Measurements from ENCODE around the gene LYSET.
"Not testable (repeated sequence)": the region's sequence is repeated elsewhere in the genome, so short reads cannot be mapped to it uniquely, and the experiment has no call there.

The LYSET gene

DNA sequence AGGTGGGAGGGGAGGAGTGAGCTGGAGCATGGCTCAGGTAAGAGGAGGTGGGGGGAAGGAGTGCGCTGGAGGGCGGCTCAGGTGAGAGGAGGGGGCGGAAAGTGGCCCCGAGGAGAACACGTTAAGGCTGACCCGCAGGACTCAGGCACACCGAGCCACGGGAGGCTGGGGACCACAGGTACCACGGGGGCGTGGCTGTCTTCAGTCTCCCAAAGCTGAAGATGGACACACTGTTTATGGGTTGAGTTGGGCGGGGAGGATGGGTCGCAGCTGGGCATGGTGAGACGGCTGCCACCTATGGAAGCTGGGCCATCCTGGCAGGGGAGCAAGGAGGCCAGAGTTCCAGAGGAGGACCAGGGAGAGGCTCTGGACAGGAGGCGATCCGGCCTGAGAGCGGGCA, 45.4 kb downstream of the LYSET start:
- DNase-seq, result no peak

DNA sequence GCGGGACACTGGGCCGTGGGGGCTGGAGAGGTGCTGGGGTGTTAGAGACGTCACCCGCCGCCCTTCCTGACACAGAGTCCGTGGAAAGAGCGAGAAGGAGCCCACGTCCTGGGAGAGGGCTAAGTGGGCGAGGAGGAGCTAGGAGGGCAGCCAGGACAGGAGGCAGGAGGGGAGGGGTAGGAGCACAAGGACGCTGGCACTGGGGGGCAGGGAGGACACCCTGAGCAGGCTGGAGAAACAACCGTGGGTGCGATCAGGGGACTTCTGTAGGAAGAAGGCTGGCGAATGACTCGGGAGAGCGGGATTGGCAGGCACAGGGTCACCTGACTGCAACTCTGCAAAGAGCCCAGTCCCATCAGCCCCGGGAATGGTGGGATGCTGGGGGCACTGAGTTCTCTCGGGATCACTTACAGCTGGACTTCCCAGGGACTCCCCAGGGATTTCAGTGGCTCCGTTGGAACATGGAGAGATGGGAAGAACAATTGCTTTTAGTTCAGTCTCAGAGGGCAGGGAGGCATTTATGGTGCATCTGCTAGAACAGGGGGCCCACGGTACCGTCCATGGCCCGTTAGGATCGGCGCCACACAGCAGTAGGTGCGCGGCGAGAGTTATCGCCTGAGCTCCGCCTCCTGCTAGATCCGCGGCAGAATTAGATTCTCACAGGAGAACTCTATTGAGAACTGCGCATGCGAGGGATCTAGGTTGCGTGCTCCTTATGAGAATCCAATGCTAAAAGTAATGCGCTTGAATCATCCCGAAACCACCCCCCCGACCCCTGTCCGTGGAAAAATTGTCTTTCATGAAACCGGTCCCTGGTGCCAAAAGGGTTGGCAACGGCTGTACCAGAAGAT, 46.2 kb downstream of the LYSET start:
- no peak for DNase-seq

DNA sequence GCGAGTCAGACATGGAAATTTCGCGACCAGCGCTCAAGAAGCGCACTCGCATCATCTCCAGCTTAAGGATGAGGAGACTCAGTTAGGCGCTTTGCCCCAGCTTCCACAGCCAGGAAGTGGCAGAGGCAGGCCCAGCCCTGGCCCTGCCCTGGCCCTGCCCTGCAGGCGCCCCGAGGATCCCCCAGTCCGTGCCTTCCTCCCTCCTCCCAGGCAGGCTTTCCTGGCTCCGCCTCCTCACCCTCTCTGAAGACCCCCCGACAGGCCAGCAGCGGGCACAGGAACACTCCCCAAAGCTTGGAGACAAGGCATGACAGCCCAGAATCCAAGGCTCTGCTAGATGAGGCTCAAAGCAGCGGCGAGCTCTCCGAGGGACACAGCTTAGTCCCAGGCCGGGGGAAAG, 47.0 kb downstream of the LYSET start:
- no peak for DNase-seq

DNA sequence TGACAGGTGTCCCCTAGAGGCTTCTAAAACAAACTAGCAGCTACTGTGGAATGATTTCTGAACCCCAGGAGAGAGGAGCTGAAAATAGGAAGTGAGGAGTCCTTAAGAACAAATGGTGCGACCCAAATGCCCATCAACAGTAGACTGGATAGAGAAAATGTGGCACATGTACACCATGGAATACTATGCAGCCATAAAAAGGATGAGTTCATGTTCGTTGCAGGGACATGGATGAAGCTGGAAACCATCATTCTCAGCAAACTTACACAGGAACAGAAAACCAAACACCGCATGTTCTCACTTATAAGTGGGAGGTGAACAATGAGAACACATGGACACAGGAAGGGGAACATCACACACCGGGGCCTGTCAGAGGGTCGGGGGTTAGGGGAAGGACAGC, 48.0 kb downstream of the LYSET start:
- not testable (repeated sequence) for DNase-seq

DNA sequence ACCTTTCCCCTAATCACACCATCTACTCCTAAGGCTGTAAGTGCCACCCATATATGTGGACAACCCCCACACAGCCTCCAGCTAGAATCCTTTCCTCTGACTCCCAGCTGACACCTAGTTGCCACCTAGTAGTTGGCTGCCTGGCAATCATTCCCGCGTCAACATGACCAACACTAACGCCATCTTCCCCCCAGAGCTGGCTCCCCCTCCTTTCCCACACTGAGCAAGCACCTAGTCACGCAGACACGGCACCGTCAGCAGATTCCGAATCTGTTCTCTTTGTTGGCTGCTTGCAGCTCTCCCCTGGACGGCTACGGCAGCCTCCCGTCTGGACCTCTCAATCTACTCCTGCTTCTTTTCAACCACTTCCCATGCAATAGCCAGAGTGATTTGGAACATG, 49.7 kb downstream of the LYSET start:
- no peak for DNase-seq

Measured in AML-193 (cell line).